H9 (cell line): Measurements from ENCODE around the gene LSS. TPM values are rescaled to one million over a fixed set of nuclear protein-coding genes. Genes with fewer than 3 reads are reported as not detected.
A peak's percentile ranks its signal among the peaks of the same experiment; 100 is the strongest.

ENCODE experiments used
- DNase-seq: peaks from one replicate; pipeline ENCODE4 v3.0.0-alpha.2; 2017
- H2AFZ ChIP-seq: one replicate; pipeline ENCODE4 v1.6.1; 2013; ENCODE audit warnings: mild to moderate bottlenecking, low read length, control low read depth, moderate library complexity
- H2AK5ac ChIP-seq: 2 replicates; pipeline ENCODE4 v1.6.1; 2013; ENCODE audit warnings: low read length, control low read depth, mixed read lengths; ENCODE audit not compliant: insufficient read length
- H2BK120ac ChIP-seq: one replicate; pipeline ENCODE4 v1.6.1; 2013; ENCODE audit warnings: low read depth, mild to moderate bottlenecking, low read length, control low read depth, inconsistent platforms; ENCODE audit not compliant: poor library complexity, severe bottlenecking
- H2BK12ac ChIP-seq: 2 replicates; pipeline ENCODE4 v1.6.1; 2013; ENCODE audit warnings: low read length, control low read depth, mixed read lengths, low read depth; ENCODE audit not compliant: insufficient read length
- H2BK15ac ChIP-seq: 2 replicates; pipeline ENCODE4 v1.6.1; 2013; ENCODE audit warnings: low read depth, low read length, control low read depth
- H2BK20ac ChIP-seq: one replicate; pipeline ENCODE4 v1.6.1; 2013; ENCODE audit warnings: low read depth, mild to moderate bottlenecking, low read length, control low read depth, inconsistent platforms; ENCODE audit not compliant: poor library complexity, severe bottlenecking
- H2BK5ac ChIP-seq: 2 replicates; pipeline ENCODE4 v1.6.1; 2013; ENCODE audit warnings: low read length, control low read depth, mixed read lengths; ENCODE audit not compliant: insufficient read length
- H3K14ac ChIP-seq: 2 replicates; pipeline ENCODE4 v1.6.1; 2013; ENCODE audit warnings: low read length, control low read depth; ENCODE audit not compliant: insufficient read depth
- H3K18ac ChIP-seq: 2 replicates; pipeline ENCODE4 v1.6.1; 2013; ENCODE audit warnings: low read depth, mild to moderate bottlenecking, mixed read lengths, low read length, control low read depth; ENCODE audit not compliant: insufficient read length
- H3K23ac ChIP-seq: 2 replicates; pipeline ENCODE4 v1.6.1; 2013; ENCODE audit warnings: low read length, control low read depth, mixed read lengths, low read depth; ENCODE audit not compliant: insufficient read length
- H3K23me2 ChIP-seq: 2 replicates; pipeline ENCODE4 v1.6.1; 2013; ENCODE audit warnings: low read depth, mild to moderate bottlenecking, mixed read lengths, low read length, control low read depth; ENCODE audit not compliant: insufficient read length, poor library complexity, severe bottlenecking
- H3K27ac ChIP-seq: 2 replicates; pipeline ENCODE4 v1.5.1; 2013; ENCODE audit warnings: low read length, control low read depth, mixed read lengths, low read depth; ENCODE audit not compliant: insufficient read length
- H3K27me3 ChIP-seq: 2 replicates; pipeline ENCODE4 v1.6.1; 2013; ENCODE audit warnings: low read length, control low read depth, inconsistent platforms; ENCODE audit not compliant: insufficient read depth
- H3K4ac ChIP-seq: 2 replicates; pipeline ENCODE4 v1.6.1; 2013; ENCODE audit warnings: low read depth, mild to moderate bottlenecking, control low read depth, inconsistent platforms, low read length, moderate library complexity
- H3K4me1 ChIP-seq: 2 replicates; pipeline ENCODE4 v1.6.1; 2013; ENCODE audit warnings: low read length, control low read depth, inconsistent platforms; ENCODE audit not compliant: insufficient read depth
- H3K4me2 ChIP-seq: 2 replicates; pipeline ENCODE4 v1.6.1; 2013; ENCODE audit warnings: low read length, control low read depth, mixed read lengths; ENCODE audit not compliant: insufficient read length, insufficient read depth
- H3K56ac ChIP-seq: 2 replicates; pipeline ENCODE4 v1.6.1; 2013; ENCODE audit warnings: low read depth, mild to moderate bottlenecking, mixed read lengths, low read length, control low read depth; ENCODE audit not compliant: insufficient read length
- H3K79me1 ChIP-seq: 2 replicates; pipeline ENCODE4 v1.6.1; 2013; ENCODE audit warnings: low read depth, mild to moderate bottlenecking, moderate library complexity, low read length, control low read depth, inconsistent platforms; ENCODE audit not compliant: insufficient read depth, poor library complexity, severe bottlenecking
- H3K79me2 ChIP-seq: 2 replicates; pipeline ENCODE4 v1.6.1; 2013; ENCODE audit warnings: low read length, control low read depth, inconsistent platforms; ENCODE audit not compliant: insufficient read depth
- H3K9ac ChIP-seq: 2 replicates; pipeline ENCODE4 v1.6.1; 2013; ENCODE audit warnings: low read length, control low read depth, mixed read lengths; ENCODE audit not compliant: insufficient read length; ENCODE audit errors: extremely low read depth
- H3K9me3 ChIP-seq: one replicate; pipeline ENCODE4 v1.6.1; 2013; ENCODE audit warnings: low read depth, low read length, inconsistent platforms; ENCODE audit not compliant: control insufficient read depth
- H3T11ph ChIP-seq: one replicate; pipeline ENCODE4 v1.6.1; 2013; ENCODE audit warnings: mild to moderate bottlenecking, low read length, control low read depth, inconsistent platforms
- H4K20me1 ChIP-seq: one replicate; pipeline ENCODE4 v1.6.1; 2013; ENCODE audit not compliant: control insufficient read depth, insufficient read length, insufficient read depth
- H4K5ac ChIP-seq: 2 replicates; pipeline ENCODE4 v1.6.1; 2013; ENCODE audit warnings: low read depth, mild to moderate bottlenecking, mixed read lengths, low read length, control low read depth; ENCODE audit not compliant: insufficient read length
- H4K8ac ChIP-seq: replicated peaks from 2 replicates; pipeline ENCODE4 v1.6.1; 2013; ENCODE audit warnings: low read length, control low read depth, mixed read lengths, low read depth; ENCODE audit not compliant: insufficient read length
- H4K91ac ChIP-seq: 2 replicates; pipeline ENCODE4 v1.6.1; 2013; ENCODE audit warnings: low read depth, mild to moderate bottlenecking, moderate library complexity, mixed read lengths, low read length, control low read depth; ENCODE audit not compliant: insufficient read length
- H3K27ac Mint-ChIP-seq, 3 experiments: 2 replicates in 2 of 3; 3 replicates in 1 of 3; pipeline ENCODE4 v1.8.0; 2020 to 2021; ENCODE audit warnings: mixed read lengths in 3 of 3, mild to moderate bottlenecking in 1 of 3, moderate library complexity in 1 of 3
- H3K27me3 Mint-ChIP-seq: 2 replicates; pipeline ENCODE4 v1.8.0; 2021; ENCODE audit warnings: low read depth, mild to moderate bottlenecking, moderate library complexity, mixed read lengths
- H3K36me3 Mint-ChIP-seq, 3 experiments: 2 replicates in 2 of 3; 3 replicates in 1 of 3; pipeline ENCODE4 v1.8.0; 2020 to 2021; ENCODE audit warnings: low read depth in 3 of 3, mixed read lengths in 3 of 3; ENCODE audit not compliant: insufficient read depth in 1 of 3
- H3K4me1 Mint-ChIP-seq, 2 experiments: 2 replicates each; pipeline ENCODE4 v1.8.0; 2020; ENCODE audit warnings: mixed read lengths in 2 of 2
- H3K4me3 Mint-ChIP-seq, 2 experiments: 2 replicates in 1 of 2; 3 replicates in 1 of 2; pipeline ENCODE4 v1.8.0; 2020 to 2021; ENCODE audit warnings: mild to moderate bottlenecking in 2 of 2, mixed read lengths in 2 of 2, moderate library complexity in 1 of 2
- H3K9me3 Mint-ChIP-seq, 2 experiments: 2 replicates in 1 of 2; 3 replicates in 1 of 2; pipeline ENCODE4 v1.8.0; 2020; ENCODE audit warnings: mild to moderate bottlenecking in 2 of 2, mixed read lengths in 2 of 2, moderate library complexity in 1 of 2
- CTCF ChIP-seq: fragments of 200-600 bp; sonication (generic); conservative IDR thresholded peaks from 3 replicates; pipeline ENCODE4 v1.8.0; 2021; ENCODE audit warnings: antibody characterized with exemption, mild to moderate bottlenecking
- WGBS: extraction: QIAGEN DNeasy Blood & Tissue Kit; methylation state at CpG from one replicate; pipeline ENCODE4 v1.1.7; 2013; ENCODE audit warnings: missing lambda C conversion rate, low lambda C conversion rate, mixed read lengths; ENCODE audit not compliant: insufficient read length; ENCODE audit errors: extremely low coverage; 5-methylcytosine and 5-hydroxymethylcytosine counted together
- total RNA-seq: library from RNA; stranded (reverse); gene quantifications from 2 replicates; pipeline ENCODE4 v1.2.1, GENCODE V29; 2021

Gene LSS
- total RNA-seq, 1 experiment from 2014 or later = 69.2 TPM

- H3K9me3 Mint-ChIP-seq = peaks cover 39 to 42% of the 10 kb centered on the region in 2 experiments
- H3T11ph ChIP-seq = no peak overlapping the region
- H3K79me1 ChIP-seq = peaks cover 8% of the 10 kb centered on the region
- H3K56ac ChIP-seq = no peak overlapping the region
- no peak overlapping the region for H3K4ac ChIP-seq
- H4K20me1 ChIP-seq = peaks cover 3% of the 10 kb centered on the region
- no peak overlapping the region for H4K5ac ChIP-seq
- H3K27me3 ChIP-seq = no peaks in the 10 kb centered on the region
- peaks cover 12% of the 10 kb centered on the region for H3K27me3 Mint-ChIP-seq
- peaks cover 7% of the 10 kb centered on the region for H3K9me3 ChIP-seq
- DNase-seq = no peak
- H3K18ac ChIP-seq = no peak overlapping the region
- no peaks in the 10 kb centered on the region for H3K23me2 ChIP-seq
- no peak overlapping the region for H2BK120ac ChIP-seq
- H3K36me3 Mint-ChIP-seq = peaks cover 56 to 67% (median 65%) of the 10 kb centered on the region in 3 experiments
- H3K14ac ChIP-seq = no peak overlapping the region
- no peak overlapping the region for H3K23ac ChIP-seq
- no peak overlapping the region for H3K27ac ChIP-seq
- H3K27ac Mint-ChIP-seq = peak overlapping the region in 1 of 3 experiments; percentile 29; a peak in 1 of 7 replicates
- no peak overlapping the region for H2AFZ ChIP-seq
- H2BK20ac ChIP-seq = no peak overlapping the region
- no CpG with 5 or more reads among the region's 4 CpGs for WGBS
- H2AK5ac ChIP-seq = no peak overlapping the region
- no peak overlapping the region for H4K91ac ChIP-seq
- no peak for TF ChIP-seq CTCF
- no peak overlapping the region for H3K9ac ChIP-seq
- no peaks in the 10 kb centered on the region for H3K4me1 ChIP-seq
- peak overlapping the region; percentile 45 for H3K4me2 ChIP-seq
- no peak overlapping the region for H2BK12ac ChIP-seq
- H3K4me3 Mint-ChIP-seq = peak overlapping the region; percentile 73 to 88
- no peak overlapping the region for H2BK15ac ChIP-seq
- no peak overlapping the region for H2BK5ac ChIP-seq
- H3K4me1 Mint-ChIP-seq = peaks cover 20 to 23% of the 10 kb centered on the region in 2 experiments
- no peak overlapping the region for H4K8ac ChIP-seq
- H3K79me2 ChIP-seq = peaks cover 29% of the 10 kb centered on the region
Measured at GRCh38 chr21:46226920-46227599, 1.5 kb downstream of the LSS start.
